ENCODE results near the gene CHAT. TPM values are rescaled to one million over a fixed set of nuclear protein-coding genes. Genes with fewer than 3 reads are reported as not detected.

CHAT gene
- polyA plus RNA-seq, 1 donor (not counting 4 experiments of a cell fraction or from before 2014, with no cell fraction given) = not detected

DNA sequence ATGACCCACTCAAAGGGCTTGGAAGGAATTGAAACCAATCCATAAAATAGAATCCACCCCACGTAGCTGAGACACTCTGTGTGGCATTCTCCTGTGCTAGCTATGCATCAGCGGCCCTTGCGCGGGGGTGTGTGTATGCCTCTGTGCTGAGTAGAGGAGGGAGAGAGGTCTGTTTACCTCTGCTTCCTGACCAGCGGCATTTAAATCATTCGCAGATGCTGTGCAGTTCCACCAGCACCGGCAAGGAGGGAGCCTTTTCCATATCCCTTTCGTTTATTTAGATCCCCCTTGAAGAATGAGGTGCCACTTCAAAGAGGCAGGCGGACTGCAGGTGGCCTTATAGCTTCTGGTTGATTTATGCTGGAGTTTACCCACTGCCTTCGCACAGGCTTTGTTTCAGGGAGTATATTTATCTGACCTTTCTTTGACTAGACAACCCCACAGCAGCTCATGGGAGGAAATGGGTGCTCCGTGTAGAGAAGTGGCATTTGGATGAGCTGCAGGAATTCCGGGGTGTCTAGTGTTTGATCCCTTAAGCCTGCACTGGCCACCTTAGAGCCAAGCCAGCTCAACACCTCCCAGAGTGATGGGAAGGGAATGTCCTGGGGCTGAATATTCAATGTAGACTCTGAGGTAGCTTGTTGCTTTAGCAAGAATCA is 77.0 kb downstream of the CHAT start:
- no peaks in the 10 kb centered on the region for H3K9me1 ChIP-seq (ENCODE audit: control insufficient read depth, extremely low read depth, insufficient read depth, low read length)
- no peak overlapping the region for H3K4me2 ChIP-seq (ENCODE audit: control insufficient read depth, extremely low read depth, insufficient read depth, low read depth, low read length)
- no peak overlapping the region for H3K9ac ChIP-seq (ENCODE audit: control insufficient read depth, extremely low read depth, insufficient read depth, low read length)
- peaks cover 48% of the 10 kb centered on the region for H3K27me3 ChIP-seq (ENCODE audit: control insufficient read depth, extremely low read depth, insufficient read depth, low read length)
- H3K4me1 ChIP-seq (ENCODE audit: control insufficient read depth, extremely low read depth, insufficient read depth, low read length) = peaks cover 7% of the 10 kb centered on the region
- H3K36me3 ChIP-seq (ENCODE audit: control insufficient read depth in 2 of 2, extremely low read depth in 1 of 2, insufficient read depth in 2 of 2, low read length in 2 of 2) = no peaks in the 10 kb centered on the region
- H3K79me2 ChIP-seq (ENCODE audit: control insufficient read depth, insufficient read depth, low read length) = no peaks in the 10 kb centered on the region
- H3K27ac ChIP-seq (ENCODE audit: control insufficient read depth, insufficient read depth, low read length) = no peak overlapping the region
- no peak overlapping the region for H3K4me3 ChIP-seq (ENCODE audit: control insufficient read depth in 2 of 3, extremely low read depth in 1 of 3, insufficient read depth in 2 of 3, low read depth in 1 of 3, low read length in 3 of 3)
- H4K20me1 ChIP-seq (ENCODE audit: control insufficient read depth, extremely low read depth, insufficient read depth, low read length) = no peaks in the 10 kb centered on the region
- dilution Hi-C loops (cut with MboI; ENCODE audit: extremely low pct_ligation_motif_present, low sequenced_read_pairs) = no loop called here
- H3K9me3 ChIP-seq (ENCODE audit: control insufficient read depth, low read depth, low read length) = no peaks in the 10 kb centered on the region
- DNase-seq (ENCODE audit: low read depth, low spot score) = no peak
- no peak overlapping the region for H2AFZ ChIP-seq (ENCODE audit: control insufficient read depth, low read length)
- FAIRE-seq = no peak
- TF ChIP-seq, protein P1, sequence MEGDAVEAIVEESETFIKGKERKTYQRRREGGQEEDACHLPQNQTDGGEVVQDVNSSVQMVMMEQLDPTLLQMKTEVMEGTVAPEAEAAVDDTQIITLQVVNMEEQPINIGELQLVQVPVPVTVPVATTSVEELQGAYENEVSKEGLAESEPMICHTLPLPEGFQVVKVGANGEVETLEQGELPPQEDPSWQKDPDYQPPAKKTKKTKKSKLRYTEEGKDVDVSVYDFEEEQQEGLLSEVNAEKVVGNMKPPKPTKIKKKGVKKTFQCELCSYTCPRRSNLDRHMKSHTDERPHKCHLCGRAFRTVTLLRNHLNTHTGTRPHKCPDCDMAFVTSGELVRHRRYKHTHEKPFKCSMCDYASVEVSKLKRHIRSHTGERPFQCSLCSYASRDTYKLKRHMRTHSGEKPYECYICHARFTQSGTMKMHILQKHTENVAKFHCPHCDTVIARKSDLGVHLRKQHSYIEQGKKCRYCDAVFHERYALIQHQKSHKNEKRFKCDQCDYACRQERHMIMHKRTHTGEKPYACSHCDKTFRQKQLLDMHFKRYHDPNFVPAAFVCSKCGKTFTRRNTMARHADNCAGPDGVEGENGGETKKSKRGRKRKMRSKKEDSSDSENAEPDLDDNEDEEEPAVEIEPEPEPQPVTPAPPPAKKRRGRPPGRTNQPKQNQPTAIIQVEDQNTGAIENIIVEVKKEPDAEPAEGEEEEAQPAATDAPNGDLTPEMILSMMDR (optimal IDR thresholded peaks at IDR 0.05 in 1 of 3, IDR thresholded peaks at IDR 0.05 in 1 of 3, conservative IDR thresholded peaks at IDR 0.05 in 1 of 3; ENCODE audit: extremely low read depth in 1 of 3, insufficient read depth in 2 of 3, low read length in 3 of 3) = no peak
- no peak for TF ChIP-seq EZH2 (IDR thresholded peaks at IDR 0.05; ENCODE audit: low read length)

DNA sequence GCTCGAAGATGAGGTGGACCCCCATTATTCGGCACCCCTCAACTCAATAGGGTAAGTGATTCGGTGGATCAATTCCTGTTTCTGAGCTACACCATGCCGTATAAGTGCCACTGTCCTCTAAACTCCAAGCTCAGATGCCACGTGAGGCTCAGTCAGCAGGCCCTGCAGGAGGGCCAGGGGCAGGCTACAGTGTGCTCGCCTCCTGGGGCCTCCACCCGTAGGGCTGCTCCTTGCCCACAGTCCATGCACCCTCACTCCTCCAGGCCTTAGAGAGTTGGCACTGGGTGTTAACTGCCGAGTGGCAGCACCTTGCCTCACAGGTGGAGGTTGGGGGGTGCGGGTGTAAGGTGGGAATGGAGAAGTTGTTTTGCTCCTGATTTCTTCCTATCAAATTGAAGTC is 77.8 kb downstream of the CHAT start:
- H3K27ac ChIP-seq (ENCODE audit: control insufficient read depth, insufficient read depth, low read length) = no peak overlapping the region
- no peak overlapping the region for H2AFZ ChIP-seq (ENCODE audit: control insufficient read depth, low read length)
- no peak overlapping the region for H3K4me3 ChIP-seq (ENCODE audit: control insufficient read depth in 2 of 3, extremely low read depth in 1 of 3, insufficient read depth in 2 of 3, low read depth in 1 of 3, low read length in 3 of 3)
- TF ChIP-seq, protein P1 (optimal IDR thresholded peaks at IDR 0.05 in 1 of 3, IDR thresholded peaks at IDR 0.05 in 1 of 3, conservative IDR thresholded peaks at IDR 0.05 in 1 of 3; ENCODE audit: extremely low read depth in 1 of 3, insufficient read depth in 2 of 3, low read length in 3 of 3) = no peak
- TF ChIP-seq EZH2 (IDR thresholded peaks at IDR 0.05; ENCODE audit: low read length) = no peak
- no peaks in the 10 kb centered on the region for H4K20me1 ChIP-seq (ENCODE audit: control insufficient read depth, extremely low read depth, insufficient read depth, low read length)
- peaks cover 7% of the 10 kb centered on the region for H3K4me1 ChIP-seq (ENCODE audit: control insufficient read depth, extremely low read depth, insufficient read depth, low read length)
- H3K9ac ChIP-seq (ENCODE audit: control insufficient read depth, extremely low read depth, insufficient read depth, low read length) = no peak overlapping the region
- H3K9me3 ChIP-seq (ENCODE audit: control insufficient read depth, low read depth, low read length) = no peaks in the 10 kb centered on the region
- dilution Hi-C loops (cut with MboI; ENCODE audit: extremely low pct_ligation_motif_present, low sequenced_read_pairs) = no loop called here
- no peaks in the 10 kb centered on the region for H3K79me2 ChIP-seq (ENCODE audit: control insufficient read depth, insufficient read depth, low read length)
- H3K27me3 ChIP-seq (ENCODE audit: control insufficient read depth, extremely low read depth, insufficient read depth, low read length) = peaks cover 55% of the 10 kb centered on the region
- no peak overlapping the region for H3K4me2 ChIP-seq (ENCODE audit: control insufficient read depth, extremely low read depth, insufficient read depth, low read depth, low read length)
- FAIRE-seq = no peak
- no peaks in the 10 kb centered on the region for H3K9me1 ChIP-seq (ENCODE audit: control insufficient read depth, extremely low read depth, insufficient read depth, low read length)
- no peaks in the 10 kb centered on the region for H3K36me3 ChIP-seq (ENCODE audit: control insufficient read depth in 2 of 2, extremely low read depth in 1 of 2, insufficient read depth in 2 of 2, low read length in 2 of 2)
- no peak for DNase-seq (ENCODE audit: low read depth, low spot score)
